GM12878 (cell line): ENCODE results near the gene RTF1. TPM values are rescaled to one million over a fixed set of nuclear protein-coding genes. Genes with fewer than 3 reads are reported as not detected.

Experiments used
- ATAC-seq: fragments of 200-7000 bp; cut with Tn5 transposase; 3 replicates; pipeline ENCODE4 v1.9.1; 2020; ENCODE audit warnings: mild to moderate bottlenecking, moderate library complexity
- BruUV-seq: library from RNA; stranded (reverse); fragments of 400-500 nt; replicated peaks from 2 replicates; lab custom pipeline; 2021; lab: Mats Ljungman, UMichigan
- CTCF ChIA-PET: fragments of 300-600 bp; sonication (Branson Sonifier 250); formaldehyde crosslinking; extraction: SDS; loops from one replicate; lab custom pipeline; 2021; ENCODE audit warnings: inconsistent platforms; lab: Yijun Ruan, JAX
- POLR2A ChIA-PET: fragments of 350-600 bp; formaldehyde crosslinking; extraction: SDS; loops from one replicate; lab custom pipeline; 2021; ENCODE audit warnings: inconsistent platforms; lab: Charles Lee
- RAD21 ChIA-PET: fragments of 300-600 bp; sonication (Branson Sonifier 250); formaldehyde crosslinking; loops from one replicate; lab custom pipeline; 2023; ENCODE audit warnings: antibody characterized with exemption; ENCODE audit not compliant: unreplicated experiment; lab: Charles Lee
- SMC1A ChIA-PET: fragments of 300-600 bp; sonication (Branson Sonifier 250); formaldehyde crosslinking; loops from one replicate; lab custom pipeline; 2023; ENCODE audit not compliant: unreplicated experiment, uncharacterized antibody; lab: Charles Lee
- DNase-seq: peaks from one replicate; pipeline ENCODE4 v3.0.0-alpha.2; 2011; ENCODE audit warnings: low read depth, low spot score
- FAIRE-seq: peaks from 3 replicates; lab custom pipeline; 2011; peaks lifted over from hg19 to GRCh38; lab: Jason Lieb, UNC
- H2AFZ ChIP-seq: 2 replicates; pipeline ENCODE4 v1.6.0; 2011; ENCODE audit warnings: low read depth, low read length, control low read depth; ENCODE audit not compliant: control insufficient read depth
- H3K27ac ChIP-seq: 2 replicates; pipeline ENCODE4 v1.5.1; 2011; ENCODE audit warnings: control low read depth; ENCODE audit not compliant: control insufficient read depth, insufficient read depth
- H3K27me3 ChIP-seq, 2 experiments: replicated peaks in 1 of 2; 2 replicates each; pipeline versions ENCODE4 v1.6.0 to v1.6.1; 2011; ENCODE audit warnings: low read length in 1 of 2; ENCODE audit not compliant: control insufficient read depth in 2 of 2, insufficient read depth in 2 of 2
- H3K36me3 ChIP-seq, 2 experiments: 2 replicates each; pipeline ENCODE4 v1.5.1; 2011; ENCODE audit warnings: low read length in 1 of 2; ENCODE audit not compliant: control insufficient read depth in 2 of 2, insufficient read depth in 2 of 2
- H3K4me1 ChIP-seq: 2 replicates; pipeline ENCODE4 v1.6.1; 2011; ENCODE audit warnings: mild to moderate bottlenecking, low read length, moderate library complexity, mixed read lengths; ENCODE audit not compliant: control insufficient read depth, insufficient read depth
- H3K4me2 ChIP-seq: 2 replicates; pipeline ENCODE4 v1.6.0; 2011; ENCODE audit warnings: control low read depth; ENCODE audit not compliant: control insufficient read depth, insufficient read depth
- H3K4me3 ChIP-seq: fragments of 200-600 bp; sonication (generic); 2 replicates; pipeline ENCODE4 v1.5.1; 2016
- H3K79me2 ChIP-seq: 2 replicates; pipeline ENCODE4 v1.6.0; 2011; ENCODE audit warnings: low read length; ENCODE audit not compliant: control insufficient read depth, insufficient read depth
- H3K9ac ChIP-seq: 2 replicates; pipeline ENCODE4 v1.8.0; 2011; ENCODE audit warnings: low read length, control low read depth, mixed read lengths; ENCODE audit not compliant: control insufficient read depth, insufficient read depth
- H3K9me3 ChIP-seq: replicated peaks from 3 replicates; pipeline ENCODE4 v1.5.1; 2011; ENCODE audit warnings: mild to moderate bottlenecking, low read length; ENCODE audit not compliant: control insufficient read depth, insufficient read depth
- H4K20me1 ChIP-seq: 2 replicates; pipeline ENCODE4 v1.6.0; 2011; ENCODE audit not compliant: control insufficient read depth, insufficient read depth
- BMI1 ChIP-seq: fragments of 450-650 bp; IDR thresholded peaks from 2 replicates; pipeline ENCODE4 v1.6.1; 2016; ENCODE audit warnings: mild to moderate bottlenecking, moderate library complexity, borderline replicate concordance
- CHD1 ChIP-seq: IDR thresholded peaks from 2 replicates; pipeline ENCODE4 v1.6.1; 2012; ENCODE audit warnings: low read depth, low read length, improper control_type of control experiment
- EGR1 ChIP-seq, 2 experiments: IDR thresholded peaks; 1 replicate in 1 of 2; 2 replicates in 1 of 2; pipeline ENCODE4 v1.6.1; 2011 to 2012; ENCODE audit warnings: low read depth in 2 of 2, low read length in 2 of 2, borderline replicate concordance in 1 of 2, mild to moderate bottlenecking in 1 of 2, moderate library complexity in 1 of 2
- HDAC2 ChIP-seq: fragments of 200-600 bp; sonication (generic); IDR thresholded peaks from 2 replicates; pipeline ENCODE4 v1.6.1; 2017
- JUND ChIP-seq: IDR thresholded peaks from 2 replicates; pipeline ENCODE4 v1.6.1; 2012; ENCODE audit warnings: low read depth, mild to moderate bottlenecking, low read length, improper control_type of control experiment, moderate library complexity
- KDM1A ChIP-seq: fragments of 200-600 bp; sonication (generic); IDR thresholded peaks from 2 replicates; pipeline ENCODE4 v1.6.1; 2016; ENCODE audit warnings: borderline replicate concordance
- MEF2A ChIP-seq: IDR thresholded peaks from 2 replicates; pipeline ENCODE4 v1.6.1; 2011; ENCODE audit warnings: low read depth, mild to moderate bottlenecking, low read length, moderate library complexity; ENCODE audit not compliant: insufficient read depth
- MEF2B ChIP-seq: fragments of 450-650 bp; IDR thresholded peaks from 2 replicates; pipeline ENCODE4 v1.6.1; 2018; ENCODE audit warnings: mild to moderate bottlenecking, moderate library complexity; ENCODE audit not compliant: partially characterized antibody, poor library complexity, severe bottlenecking
- MTA3 ChIP-seq: IDR thresholded peaks from 2 replicates; pipeline ENCODE4 v1.6.1; 2012; ENCODE audit warnings: low read length, inconsistent platforms, borderline replicate concordance
- RELB ChIP-seq: fragments of 450-650 bp; IDR thresholded peaks from 2 replicates; pipeline ENCODE4 v1.6.1; 2017; ENCODE audit warnings: low read depth, mild to moderate bottlenecking, moderate library complexity
- SIN3A ChIP-seq: IDR thresholded peaks from 2 replicates; pipeline ENCODE4 v1.6.1; 2012; ENCODE audit warnings: low read depth, low read length, improper control_type of control experiment
- SMAD5 ChIP-seq: IDR thresholded peaks from 2 replicates; pipeline ENCODE4 v1.6.1; 2016; ENCODE audit warnings: antibody characterized with exemption, low read depth
- SPI1 ChIP-seq: IDR thresholded peaks from 2 replicates; pipeline ENCODE4 v1.6.1; 2011; ENCODE audit warnings: low read depth, mild to moderate bottlenecking, low read length, moderate library complexity, borderline replicate concordance; ENCODE audit not compliant: insufficient read depth
- STAT1 ChIP-seq: fragments of 450-650 bp; conservative IDR thresholded peaks from 2 replicates; pipeline ENCODE4 v1.6.1; 2014; ENCODE audit warnings: antibody characterized with exemption, mild to moderate bottlenecking
- SUPT20H ChIP-seq: IDR thresholded peaks from 2 replicates; pipeline ENCODE4 v1.6.1; 2011; ENCODE audit warnings: low read depth, mild to moderate bottlenecking, low read length, moderate library complexity, borderline replicate concordance; ENCODE audit not compliant: control insufficient read depth
- SUZ12 ChIP-seq: fragments of 200-600 bp; sonication (generic); IDR thresholded peaks from one replicate; pipeline ENCODE4 v1.6.1; 2018; ENCODE audit warnings: antibody characterized with exemption, mild to moderate bottlenecking; ENCODE audit not compliant: unreplicated experiment
- TARDBP ChIP-seq: IDR thresholded peaks from 2 replicates; pipeline ENCODE4 v1.6.1; 2016; ENCODE audit warnings: borderline replicate concordance
- ZBED1 ChIP-seq: IDR thresholded peaks from 2 replicates; pipeline ENCODE4 v1.6.1; 2016; ENCODE audit warnings: borderline replicate concordance
- ZNF592 ChIP-seq: fragments of 450-650 bp; IDR thresholded peaks from 2 replicates; pipeline ENCODE4 v1.6.1; 2017; ENCODE audit warnings: mild to moderate bottlenecking, moderate library complexity
- WGBS: methylation state at CpG from one replicate; pipeline ENCODE4 v1.1.6; 2016; ENCODE audit warnings: low lambda C conversion rate; ENCODE audit not compliant: insufficient replicate concordance, insufficient coverage; ENCODE audit errors: missing lambda C conversion rate; 5-methylcytosine and 5-hydroxymethylcytosine counted together
- in situ Hi-C: fragments of 300-500 bp; cut with MboI; formaldehyde crosslinking; loops from 9 replicates; pipeline ENCODE4 v1.14.3; 2018; ENCODE audit warnings: mixed read lengths
- intact Hi-C: fragments of 100-400 bp; cut with micrococcal nuclease; formaldehyde crosslinking; loops from one replicate; pipeline ENCODE4 v1.14.2; 2022; ENCODE audit not compliant: unreplicated experiment
- polyA plus RNA-seq, 11 experiments: library from polyadenylated mRNA; depleted of rRNA in 4 of 11; unstranded in 6 of 11; stranded (reverse) in 5 of 11; fragments of >200 nt; fragmentation: Nextera tagmentation in 4 of 11; fragmentation: Illumina TruSeq in 1 of 11; extraction: Ambion mirVana in 4 of 11; extraction: Trizol in 1 of 11; gene quantifications; 1 replicate in 1 of 11; 2 replicates in 10 of 11; pipeline versions ENCODE4 v1.2.1 to v1.2.3, GENCODE V29; 2011 to 2016; ENCODE audit warnings: inconsistent platforms in 2 of 11, missing spikeins in 2 of 11, low read depth in 1 of 11
- total RNA-seq, 4 experiments: library from RNA; depleted of rRNA in 3 of 4; stranded (reverse); fragments of >200 nt in 3 of 4; fragmentation: Illumina TruSeq in 1 of 4; extraction: Trizol in 1 of 4; gene quantifications; 2 replicates each; pipeline versions ENCODE4 v1.2.1 to v1.2.3, GENCODE V29; 2013 to 2021

RTF1 gene
- total and polyA plus RNA-seq, 10 of the 15 experiments (the other 5 are each of a cell fraction or from before 2014, with no cell fraction given), result 7.2 to 67.9 (median 32.3) TPM

GRCh38 chr15:41401904-41402267 lies 15.0 kb upstream of the RTF1 start (continued):
- TF ChIP-seq HDAC2, result no peak
- no peak for TF ChIP-seq STAT1

- ATAC-seq (no peak), DNase-seq (no peak), FAIRE-seq (no peak)
- in situ Hi-C loops (no loop called here), intact Hi-C loops (no loop called here)
- H3K27me3 ChIP-seq, result no peaks in the 10 kb centered on the region
- H3K9me3 ChIP-seq, result no peaks in the 10 kb centered on the region
- no TSS peak for BruUV-seq
- no peak overlapping the region for H2AFZ ChIP-seq
- H3K4me2 ChIP-seq, result no peak overlapping the region
- H3K9ac ChIP-seq, result no peak overlapping the region
- CTCF ChIA-PET, result no interaction called here
- no peaks in the 10 kb centered on the region for H4K20me1 ChIP-seq
- no peak overlapping the region for H3K27ac ChIP-seq
- peaks cover 3% of the 10 kb centered on the region for H3K4me1 ChIP-seq
- 91% methylated on average over 5 of the region's 5 CpGs for WGBS
- H3K79me2 ChIP-seq, result peaks cover 5% of the 10 kb centered on the region
- SMC1A ChIA-PET, result no interaction called here
- POLR2A ChIA-PET, result interaction anchor here (0.7 kb wide), 1 partner anchor 38 kb away, joined by 3 read pairs; no protein-coding TSS in a partner anchor
- no peaks in the 10 kb centered on the region for H3K36me3 ChIP-seq
- no peak for TF ChIP-seq RELB
- TF ChIP-seq ZNF592, result no peak
- TF ChIP-seq MEF2A, result no peak
- no peak for TF ChIP-seq SIN3A
- no peak for TF ChIP-seq JUND
- TF ChIP-seq SUPT20H, result no peak
- TF ChIP-seq TARDBP, result no peak
- TF ChIP-seq SMAD5, result no peak
- TF ChIP-seq KDM1A, result no peak
- no peak for TF ChIP-seq SUZ12
- TF ChIP-seq EGR1 (IDR thresholded peaks at IDR 0.05; ENCODE audit: borderline replicate concordance in 1 of 2, low read depth in 2 of 2, low read length in 2 of 2), result no peak
- TF ChIP-seq SPI1, result no peak
- TF ChIP-seq CHD1, result no peak
- no peak for TF ChIP-seq BMI1
- TF ChIP-seq MEF2B, result no peak
- no peak for TF ChIP-seq MTA3
- TF ChIP-seq ZBED1, result no peak
- H3K4me3 ChIP-seq, result no peak overlapping the region
- RAD21 ChIA-PET, result interaction anchor here (0.6 kb wide), 1 partner anchor 31 kb away, joined by 4 read pairs; no protein-coding TSS in a partner anchor
Observed at GRCh38 chr15:41407341-41407740, 9.6 kb upstream of the RTF1 start.
